NCI-H345 treated with DMSO at 0.1 percent for 48 hours (cell line): ENCODE results near the gene PHACTR1.
"Not testable (repeated sequence)": the region's sequence is repeated elsewhere in the genome, so short reads cannot be mapped to it uniquely, and the experiment has no call there.

Source experiments
- DNase-seq: peaks from one replicate; lab custom pipeline; 2025; ENCODE audit not compliant: unreplicated experiment; lab: John Stamatoyannopoulos, UW

PHACTR1 gene

DNA sequence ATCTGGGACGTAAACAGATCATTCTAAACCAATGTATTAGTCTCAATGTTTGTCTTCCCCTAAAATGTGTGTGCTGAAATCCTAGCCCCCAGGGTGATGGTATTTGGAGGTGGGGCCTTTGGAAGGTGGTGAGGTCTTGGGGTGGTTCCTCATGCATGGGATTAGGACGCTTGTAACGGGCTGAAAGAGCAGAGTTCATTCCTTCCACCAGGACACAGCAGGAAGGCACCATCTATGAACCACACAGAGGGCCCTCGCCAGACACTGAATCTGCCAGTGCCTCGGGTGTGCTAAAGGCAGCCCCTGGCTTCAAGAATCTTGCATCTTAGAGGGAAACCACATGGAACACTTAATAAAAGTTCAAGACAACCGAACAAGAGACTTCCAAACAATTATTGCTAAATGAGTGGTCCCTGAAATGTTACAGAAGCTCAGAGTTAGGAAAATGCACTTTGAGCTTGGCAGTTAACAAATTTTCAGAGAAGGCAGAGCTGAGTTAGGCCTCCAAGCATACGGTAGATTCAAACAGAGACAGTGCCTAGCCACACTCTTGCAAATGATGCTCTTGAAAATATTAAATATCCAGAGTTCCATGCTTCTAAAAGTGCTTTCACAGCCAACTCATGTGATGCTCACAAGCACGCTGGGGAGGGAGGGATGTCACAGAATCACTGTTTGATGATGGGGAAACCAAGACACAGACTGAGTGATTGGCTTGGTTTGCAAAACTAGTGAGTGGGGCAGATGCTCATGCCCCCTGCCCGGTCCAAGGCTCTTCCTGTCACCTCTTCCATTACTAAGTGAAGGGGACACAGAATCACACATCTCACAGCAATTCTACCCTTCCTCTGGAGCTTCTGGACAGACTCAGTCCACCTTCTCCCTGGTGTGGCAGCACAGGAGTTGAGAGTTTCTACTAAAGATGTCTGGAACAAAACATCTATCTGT is 584.4 kb downstream of the PHACTR1 start:
- no peak for DNase-seq

DNA sequence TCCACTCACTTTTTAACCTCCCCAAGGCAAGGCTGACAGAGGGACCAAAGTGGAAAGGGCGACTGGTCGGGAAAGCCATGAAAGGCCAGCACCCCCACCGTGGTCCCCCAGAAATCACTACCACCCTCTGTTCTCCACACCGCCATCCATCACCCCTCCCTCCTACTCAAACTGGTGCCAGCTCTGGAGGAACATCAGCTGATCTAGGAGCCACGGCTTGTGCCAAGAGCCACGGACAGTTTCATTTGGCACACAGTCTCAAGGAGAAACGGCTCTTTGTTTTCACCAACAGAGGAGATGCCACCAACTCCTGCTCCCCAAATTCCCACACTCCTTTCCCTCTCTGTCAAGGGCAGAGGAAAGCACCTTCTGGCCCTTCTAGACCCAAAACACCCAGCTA is 585.7 kb downstream of the PHACTR1 start:
- no peak for DNase-seq

DNA sequence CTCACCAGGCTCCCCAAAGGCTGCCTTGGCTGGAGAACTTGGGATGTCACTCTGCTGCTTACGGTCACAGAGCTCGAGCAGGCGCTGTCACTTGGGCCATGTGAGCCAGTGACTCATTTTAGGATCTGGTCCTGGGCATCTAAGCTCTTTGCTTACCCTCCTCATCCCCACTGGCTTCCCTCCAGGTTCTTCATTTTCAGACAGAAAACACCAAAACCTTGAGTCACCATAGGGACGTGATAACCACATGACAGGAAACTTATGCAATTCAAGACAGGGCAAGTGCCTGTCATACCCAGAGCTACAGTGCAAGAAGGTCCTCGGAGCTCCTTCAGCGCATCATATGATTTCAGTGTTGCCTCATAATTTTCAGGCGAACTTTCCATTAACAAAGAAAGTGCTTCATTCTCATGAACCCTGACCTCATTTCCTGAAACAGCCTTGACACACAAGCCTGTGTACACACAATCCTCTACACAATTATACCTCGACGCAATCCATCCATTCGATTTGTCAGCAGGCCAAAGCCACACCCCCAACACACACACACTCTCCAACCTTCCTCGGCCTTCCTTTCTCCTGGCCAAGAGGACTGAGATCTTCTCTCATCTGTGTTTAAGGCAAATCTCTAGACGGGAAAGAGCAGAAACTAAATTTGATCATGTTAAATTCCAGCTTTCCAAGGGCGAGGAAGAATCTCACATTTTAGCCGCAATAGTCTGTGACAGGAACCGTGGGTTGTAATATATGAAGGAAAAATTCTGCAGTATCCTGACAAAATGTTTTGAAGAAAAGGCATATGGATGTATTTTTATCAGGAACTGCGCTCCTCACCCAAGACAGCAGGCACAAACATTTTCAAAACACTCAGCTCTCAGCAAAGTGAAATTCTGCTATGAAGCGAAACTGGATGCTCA is 586.4 kb downstream of the PHACTR1 start:
- DNase-seq = no peak

DNA sequence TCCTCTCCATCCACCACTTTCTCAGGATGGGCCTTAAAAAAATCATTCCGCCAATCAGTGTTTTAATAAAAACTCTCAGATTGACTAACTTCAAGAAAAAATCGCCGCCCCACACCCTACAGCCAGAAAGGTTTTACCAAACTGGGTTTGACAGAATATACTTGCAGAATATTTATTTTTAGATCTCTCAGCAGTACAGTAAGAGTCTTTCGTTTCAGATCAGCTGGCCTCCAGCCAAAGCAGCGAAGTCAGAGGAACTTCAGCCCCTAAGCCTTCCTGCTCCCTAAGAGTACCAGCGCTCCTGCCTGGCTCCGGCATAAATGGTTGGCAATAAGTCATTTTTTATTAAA is 587.1 kb downstream of the PHACTR1 start:
- no peak for DNase-seq

DNA sequence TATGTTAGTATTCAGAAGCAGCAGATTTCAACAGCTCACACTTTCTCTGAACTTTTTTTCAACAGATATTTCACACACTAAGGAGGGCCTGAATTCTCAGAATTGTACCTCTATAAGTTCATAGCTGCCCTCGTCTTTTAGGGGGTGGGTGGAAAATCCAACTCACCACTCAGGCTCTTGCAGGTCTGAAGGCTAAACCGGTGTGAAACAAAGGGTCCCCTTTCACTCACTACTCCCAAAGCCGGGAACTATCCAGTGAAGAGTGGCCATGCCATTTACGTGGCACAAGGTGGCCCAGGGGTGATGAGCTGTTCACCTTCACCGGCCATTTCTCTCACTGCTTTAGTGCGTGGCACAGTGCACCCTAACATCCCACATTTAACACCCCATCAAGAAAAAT is 587.5 kb downstream of the PHACTR1 start:
- no peak for DNase-seq

DNA sequence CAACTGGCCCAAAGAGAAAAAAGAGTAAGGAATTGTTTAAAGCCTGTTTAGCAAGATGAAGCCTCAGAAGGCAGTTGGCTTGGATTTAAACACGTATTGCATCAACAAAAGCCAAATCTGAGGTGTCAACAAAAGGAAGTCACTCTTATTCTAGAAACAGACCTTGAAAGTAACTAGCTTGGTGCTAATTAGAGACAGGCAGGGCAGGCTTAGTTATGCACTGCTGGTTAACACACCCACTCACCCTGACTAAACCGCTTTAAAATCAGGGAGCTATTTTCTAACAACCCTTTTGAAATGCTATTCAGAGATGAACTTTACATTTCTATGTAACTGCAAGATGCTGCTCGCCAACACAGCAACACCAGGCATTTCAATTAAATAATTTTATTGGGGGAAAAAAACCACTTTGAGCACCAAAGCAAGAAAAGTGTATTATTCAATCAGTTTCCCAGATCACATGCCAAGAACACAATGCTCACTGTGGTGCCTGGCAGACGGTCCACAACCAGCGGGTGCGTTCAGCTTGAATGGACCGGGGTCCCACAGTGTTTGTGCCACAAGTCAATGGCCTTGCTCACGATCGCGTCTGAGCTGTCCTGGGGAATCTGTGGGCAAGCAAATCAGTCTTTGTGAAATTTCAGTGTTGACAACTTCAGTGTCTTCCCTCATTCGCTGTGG is 588.2 kb downstream of the PHACTR1 start:
- DNase-seq = no peak

DNA sequence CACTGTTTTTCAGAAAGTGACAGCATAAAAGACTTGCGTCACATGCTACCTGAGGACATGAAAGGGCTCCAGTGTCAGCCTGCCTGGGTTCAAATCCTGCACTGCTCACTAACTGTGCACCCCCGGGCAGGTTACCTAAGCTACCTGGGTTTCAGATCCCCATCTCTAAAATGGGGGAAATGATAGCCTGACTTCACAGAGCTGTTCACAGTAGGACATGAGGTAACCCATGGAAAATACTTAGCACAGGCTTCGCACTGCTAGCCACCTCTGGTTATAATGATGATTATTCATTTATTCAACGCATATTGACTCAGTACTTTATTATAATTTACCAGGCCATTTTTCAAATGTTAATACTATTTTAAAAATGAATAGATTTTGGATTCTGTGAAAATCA is 588.7 kb downstream of the PHACTR1 start:
- no peak for DNase-seq

DNA sequence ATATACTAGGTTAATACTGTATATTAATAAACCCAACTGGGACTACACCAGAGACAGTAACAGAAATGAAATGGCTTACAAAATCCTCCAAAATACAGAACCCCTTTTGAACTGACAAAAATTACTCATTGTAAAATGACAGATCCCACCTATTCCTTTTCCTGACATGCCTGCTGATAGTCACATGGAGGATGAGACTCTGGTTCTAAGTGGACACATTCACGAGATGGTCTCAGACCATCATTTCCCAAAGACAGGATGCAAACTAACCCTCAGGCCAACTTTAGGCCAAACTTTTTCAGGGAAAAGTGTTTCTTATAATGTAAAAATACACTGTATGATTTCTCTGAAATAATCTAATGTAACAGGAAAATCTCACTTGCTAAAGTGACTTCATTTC is 589.2 kb downstream of the PHACTR1 start:
- no peak for DNase-seq

DNA sequence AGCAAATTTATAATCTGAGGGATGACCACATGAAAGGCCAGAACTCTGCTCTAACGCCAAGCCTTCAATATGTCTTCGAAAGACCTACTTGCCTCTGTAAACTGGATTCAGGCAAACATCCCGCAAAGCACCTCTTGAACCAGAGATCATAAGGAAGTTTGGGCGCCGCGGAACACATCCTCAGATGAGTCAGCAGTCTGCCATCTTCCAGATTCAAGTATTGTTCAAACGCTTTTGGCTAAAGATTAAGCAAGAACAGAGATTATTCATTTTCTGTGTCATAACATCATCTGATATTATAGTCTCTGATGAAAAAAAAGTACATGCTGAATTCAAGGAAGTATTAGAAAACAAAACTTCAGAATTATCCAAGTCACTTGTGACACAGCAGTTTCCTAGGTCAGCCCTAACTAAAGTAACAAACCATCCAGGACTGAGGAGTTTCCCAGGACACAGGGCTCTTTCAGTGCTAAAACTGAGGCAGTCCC is 591.0 kb downstream of the PHACTR1 start:
- DNase-seq = no peak

DNA sequence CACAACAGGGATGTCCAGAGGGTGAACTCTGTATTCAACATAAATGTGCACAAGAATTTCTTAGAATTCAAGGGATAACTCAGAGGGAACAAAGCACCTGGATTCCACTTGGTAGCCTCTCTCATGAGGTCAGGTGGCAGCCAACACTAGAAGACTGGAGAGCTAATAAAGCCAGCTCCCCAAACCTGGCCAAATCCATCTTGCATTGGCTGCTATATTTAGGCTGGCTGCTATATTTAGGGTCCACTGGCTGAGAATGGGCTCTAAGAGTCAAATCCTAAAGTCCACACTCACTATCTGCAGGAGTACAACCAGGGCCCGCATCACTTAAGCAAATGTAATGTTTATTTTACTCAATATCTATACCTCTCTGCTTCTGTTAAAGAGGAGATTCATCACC is 591.8 kb downstream of the PHACTR1 start:
- no peak for DNase-seq

DNA sequence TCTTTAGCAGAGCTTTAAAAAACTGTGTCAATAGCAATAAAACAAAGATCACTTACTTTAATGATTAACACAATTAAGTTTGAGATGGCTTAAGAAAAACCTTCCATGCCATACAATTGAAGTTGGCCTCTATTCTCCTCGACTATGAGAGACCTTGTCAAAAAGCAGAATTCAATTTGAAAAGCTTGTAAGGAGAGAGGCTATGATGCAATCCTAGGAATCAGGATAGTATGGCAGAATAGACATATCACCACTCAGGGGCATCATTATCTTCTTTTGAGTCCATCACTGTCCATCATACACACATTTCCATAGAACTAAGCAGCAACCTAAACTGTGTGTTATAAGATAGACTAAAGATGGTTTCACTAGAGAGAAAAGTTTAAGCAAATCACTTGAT is 594.6 kb downstream of the PHACTR1 start:
- no peak for DNase-seq

DNA sequence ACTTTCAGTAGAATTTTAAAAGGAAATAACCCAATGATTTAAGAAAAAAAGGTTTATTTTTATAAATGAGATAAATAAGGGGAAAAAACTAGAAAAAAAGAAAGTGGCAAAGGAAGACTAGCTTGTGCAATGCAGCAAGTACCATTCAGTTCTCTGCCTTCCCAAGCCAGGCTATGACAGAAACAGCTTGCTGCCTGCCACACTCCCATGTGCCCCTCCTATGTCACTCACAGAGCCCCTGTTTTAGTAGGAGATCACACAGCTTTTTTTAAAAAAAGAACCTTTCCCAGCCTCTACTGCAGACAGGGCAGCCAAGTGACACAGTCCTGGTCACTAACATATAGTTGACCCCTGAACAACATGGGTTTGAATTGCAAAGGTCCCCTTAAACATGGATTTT is 598.2 kb downstream of the PHACTR1 start:
- DNase-seq = no peak

DNA sequence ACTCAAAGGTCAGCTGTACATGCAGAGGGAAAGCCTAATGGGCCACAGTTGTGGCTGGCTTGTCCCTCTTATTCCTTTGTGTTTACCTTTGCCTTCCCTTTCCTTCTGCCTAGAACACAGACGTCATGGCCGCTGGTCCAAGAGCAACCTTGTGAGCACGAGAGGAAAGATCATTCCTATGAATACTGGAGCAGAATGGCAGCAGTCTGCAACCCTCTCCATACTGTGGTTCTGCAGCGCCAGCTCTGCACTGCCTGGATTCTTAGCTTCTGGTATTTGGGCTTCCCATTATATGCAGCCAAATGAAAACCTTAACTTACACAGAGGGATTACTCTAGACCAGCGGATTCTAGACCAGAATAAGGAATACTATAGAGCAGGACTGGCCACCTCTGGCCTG is 599.3 kb downstream of the PHACTR1 start:
- DNase-seq = no peak

DNA sequence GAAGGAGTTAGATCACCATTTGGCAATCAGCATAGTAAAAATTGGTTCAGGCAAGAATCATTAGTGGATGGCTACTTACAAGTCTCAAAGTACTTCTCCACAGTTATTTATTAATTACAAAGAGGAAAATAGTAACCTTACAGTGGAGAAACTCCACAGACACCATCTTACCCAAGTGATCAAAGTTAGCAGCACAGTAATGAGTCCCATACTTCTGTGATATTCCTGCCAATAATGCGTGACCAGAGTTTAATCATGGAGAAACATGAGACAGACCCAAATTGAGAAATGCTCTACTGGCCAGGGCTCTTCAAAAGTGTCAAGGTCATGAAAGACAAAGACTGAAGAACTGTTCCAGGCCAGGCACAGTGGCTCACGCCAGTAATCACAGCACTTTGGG is 602.3 kb downstream of the PHACTR1 start:
- DNase-seq = no peak

DNA sequence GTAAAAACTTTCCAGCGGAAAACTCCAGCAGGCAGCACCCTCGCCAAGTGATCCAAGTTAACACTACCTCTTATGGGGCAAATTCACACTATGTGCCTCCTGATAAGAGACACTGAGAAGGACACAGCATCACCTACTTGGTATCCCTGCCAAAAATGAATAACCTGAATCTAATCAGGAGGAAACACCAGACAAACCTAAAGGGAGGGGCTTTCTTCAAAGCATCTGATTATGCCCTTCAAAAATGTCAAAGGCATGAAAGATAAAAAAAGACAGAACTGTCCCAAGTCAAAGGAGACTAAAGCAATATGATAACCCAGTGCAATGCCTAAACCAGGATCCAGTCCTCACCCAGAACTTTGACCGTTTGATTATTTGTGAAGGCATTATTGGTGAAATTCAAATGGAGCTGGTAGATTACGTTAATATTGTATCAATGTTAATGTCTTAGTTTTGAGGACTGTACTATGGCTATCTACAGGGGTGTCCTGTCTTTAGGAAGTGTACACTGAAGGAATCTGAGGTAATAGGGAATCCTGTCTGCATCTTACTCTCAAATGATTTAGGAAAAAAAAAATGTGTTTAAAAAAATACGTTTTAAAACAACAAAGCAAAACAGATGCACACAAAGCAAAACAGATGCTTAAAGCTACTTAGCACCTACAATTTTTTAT is 603.5 kb downstream of the PHACTR1 start:
- DNase-seq = no peak

DNA sequence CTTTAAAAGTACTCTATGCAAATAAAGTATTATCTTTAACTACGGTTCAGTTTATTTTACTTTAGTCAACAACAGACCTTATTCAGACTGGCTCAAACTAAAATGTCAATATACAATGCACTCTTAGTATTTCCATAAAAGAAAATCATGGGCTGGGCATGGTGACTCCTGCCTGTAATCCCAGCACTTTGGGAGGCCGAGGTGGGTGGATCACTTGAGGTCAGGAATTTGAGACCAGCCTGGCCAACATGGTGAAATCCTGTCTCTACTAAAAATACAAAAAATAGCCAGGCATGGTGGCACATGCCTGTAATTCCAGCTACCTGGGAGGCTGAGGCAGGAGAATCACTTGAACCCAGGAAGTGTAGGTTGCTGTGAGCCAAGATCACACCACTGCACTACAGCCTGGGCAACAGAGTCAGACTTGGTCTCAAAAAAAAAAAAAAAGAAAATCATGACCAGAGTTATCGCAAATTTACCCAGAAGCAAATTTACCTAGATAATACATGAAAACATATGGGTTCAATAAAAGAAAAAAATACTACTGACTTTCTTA is 609.5 kb downstream of the PHACTR1 start:
- not testable (repeated sequence) for DNase-seq

DNA sequence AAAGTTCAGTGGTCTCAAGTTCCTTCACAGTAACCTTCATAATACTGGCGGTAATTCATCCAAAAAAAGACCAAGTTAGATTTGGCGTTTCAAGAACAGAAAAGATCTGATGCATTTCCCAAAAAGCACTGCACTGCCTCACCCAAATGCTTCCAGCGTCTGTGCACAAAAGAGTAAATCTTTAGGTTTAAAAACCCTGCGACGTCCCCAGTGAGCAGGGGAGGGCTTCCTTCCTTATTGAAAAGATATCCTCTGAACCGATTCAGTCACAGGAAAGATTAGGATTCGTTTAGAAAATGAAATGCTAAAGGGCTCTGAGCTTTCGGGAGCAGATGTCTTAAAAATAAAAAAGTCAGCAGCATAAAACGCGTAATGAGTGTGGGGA is 611.1 kb downstream of the PHACTR1 start:
- no peak for DNase-seq

DNA sequence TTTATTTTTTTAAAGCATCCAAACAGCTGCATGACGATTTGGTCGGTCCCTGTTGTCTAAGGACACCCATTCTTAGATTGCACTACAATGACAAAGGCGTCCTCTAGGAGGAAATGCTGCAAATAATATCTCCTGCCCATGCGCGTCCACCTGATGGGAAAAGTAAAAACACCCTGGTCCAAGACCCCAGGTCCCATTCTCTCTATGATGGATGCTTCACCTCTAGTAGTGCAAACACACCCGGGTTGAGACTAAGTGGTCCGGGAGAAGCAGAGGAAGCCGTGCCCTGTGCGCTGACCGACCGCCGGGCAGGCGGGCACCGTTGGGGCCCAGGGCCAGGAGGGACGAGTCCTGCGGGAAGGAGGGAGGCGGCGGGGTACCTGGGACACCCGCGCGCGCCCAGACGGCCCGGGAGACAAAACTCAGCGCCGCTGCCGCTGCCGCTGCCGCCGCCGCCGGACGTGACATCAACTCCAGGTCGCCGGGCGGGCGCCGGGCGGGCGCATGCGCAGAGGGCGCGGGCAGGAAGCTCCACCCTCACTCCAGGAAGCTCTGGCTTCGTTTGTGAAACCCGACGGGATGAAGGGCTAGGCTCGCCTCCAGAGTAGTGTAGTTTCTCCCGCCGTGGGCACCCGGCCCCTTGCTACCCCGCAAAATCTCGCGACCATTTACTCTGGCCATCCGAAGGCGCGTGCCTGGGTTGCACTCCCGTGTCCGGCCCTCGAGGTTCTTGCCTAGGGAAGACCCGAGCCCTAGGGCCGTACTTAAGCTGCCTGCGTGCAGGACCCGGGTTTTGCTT is 611.7 kb downstream of the PHACTR1 start, which contains the start of gene TBC1D7:
Gene TBC1D7, minus strand, starts transcription at position 462 of the 799 bp plus-strand sequence. CDS start 1,639 bp downstream, outside the sequence.
- peak; percentile 42 for DNase-seq

DNA sequence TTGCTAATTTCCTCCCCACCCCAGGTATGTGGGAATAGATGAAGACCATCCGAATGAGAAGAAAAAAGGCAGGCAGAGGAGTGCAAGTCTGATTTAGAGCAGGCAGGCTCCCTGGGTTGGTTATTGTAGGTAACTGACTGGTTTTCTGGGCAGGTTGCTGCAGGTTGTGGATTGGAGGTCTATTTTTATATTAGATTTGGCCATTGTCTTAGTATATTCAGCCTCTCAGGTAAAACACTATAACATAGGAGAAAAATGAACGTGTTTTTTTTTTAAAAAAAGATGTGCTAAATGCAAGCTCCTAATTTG is 612.3 kb downstream of the PHACTR1 start:
- DNase-seq = no peak
